ENCODE measurements around the gene PIN4.

PIN4 gene

DNA sequence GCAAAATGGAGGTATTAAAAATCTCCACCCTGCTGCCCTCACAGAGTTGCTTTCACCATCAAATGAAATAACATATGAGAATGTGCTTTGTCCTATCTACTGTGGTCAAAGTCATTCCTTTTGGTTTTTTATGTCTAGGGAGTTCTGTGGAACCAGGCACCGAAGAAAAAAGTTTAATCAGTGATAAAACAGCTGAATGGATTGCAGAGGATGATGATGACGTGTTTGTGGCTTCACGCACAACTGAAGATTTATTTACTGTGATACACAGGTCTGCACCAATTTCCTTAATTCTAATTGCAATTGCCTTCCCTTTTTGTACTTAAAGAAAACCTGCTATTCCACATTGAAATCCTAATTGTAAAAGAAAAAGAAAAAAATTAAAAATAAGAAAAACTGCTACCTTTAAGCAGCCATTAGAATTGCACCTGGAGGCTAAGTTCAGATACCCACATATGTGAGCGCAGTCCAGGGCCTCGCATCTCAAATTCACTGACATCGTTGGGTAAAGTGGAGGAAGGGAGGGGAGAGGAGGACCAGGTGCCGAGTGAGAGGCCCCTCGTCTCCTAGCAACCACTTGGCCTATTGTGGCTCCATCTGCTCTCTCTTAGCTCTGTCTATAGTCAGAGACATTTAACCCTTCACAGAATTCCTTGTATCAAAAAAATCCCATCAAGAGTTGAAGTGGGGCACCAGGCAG, 39.3 kb upstream of the PIN4 start:
- Histone ChIP-seq H3K9ac (ENCODE audit: low read depth, low read length, poor library complexity, severe bottlenecking) (no peak overlapping the region), H4K20me1 (ENCODE audit: insufficient read depth, low read length, poor library complexity, severe bottlenecking) (no peaks in the 10 kb centered on the region), H3F3A (ENCODE audit: low read depth) (no peaks in the 10 kb centered on the region), H2AFZ (ENCODE audit: low read length) (no peak overlapping the region), H3K4me3 (ENCODE audit: low read length, poor library complexity, severe bottlenecking) (no peak overlapping the region), H3K4me2 (ENCODE audit: low read depth, low read length, poor library complexity, severe bottlenecking) (no peak overlapping the region), H3K4me1 (ENCODE audit: insufficient read depth, low read length, poor library complexity, severe bottlenecking) (peaks cover 4% of the 10 kb centered on the region), H3K79me2 (ENCODE audit: insufficient read depth, low read length) (no peaks in the 10 kb centered on the region), H3K36me3 (ENCODE audit: insufficient read depth, low read length) (peaks cover 4% of the 10 kb centered on the region; the same call in 1 of the 2 replicates), H3K9me3 (ENCODE audit: insufficient read depth, low read depth, low read length) (no peaks in the 10 kb centered on the region), H3K27me3 (ENCODE audit: insufficient read depth, low read length, poor library complexity, severe bottlenecking) (peaks cover 18% of the 10 kb centered on the region), H3K9me2 (replicated peaks; ENCODE audit: low read depth, low read length) (no peaks in the 10 kb centered on the region)
- no peak for TF ChIP-seq EZH2phosphoT487 (IDR thresholded peaks at IDR 0.05; ENCODE audit: borderline replicate concordance)
- TF ChIP-seq, protein P1, sequence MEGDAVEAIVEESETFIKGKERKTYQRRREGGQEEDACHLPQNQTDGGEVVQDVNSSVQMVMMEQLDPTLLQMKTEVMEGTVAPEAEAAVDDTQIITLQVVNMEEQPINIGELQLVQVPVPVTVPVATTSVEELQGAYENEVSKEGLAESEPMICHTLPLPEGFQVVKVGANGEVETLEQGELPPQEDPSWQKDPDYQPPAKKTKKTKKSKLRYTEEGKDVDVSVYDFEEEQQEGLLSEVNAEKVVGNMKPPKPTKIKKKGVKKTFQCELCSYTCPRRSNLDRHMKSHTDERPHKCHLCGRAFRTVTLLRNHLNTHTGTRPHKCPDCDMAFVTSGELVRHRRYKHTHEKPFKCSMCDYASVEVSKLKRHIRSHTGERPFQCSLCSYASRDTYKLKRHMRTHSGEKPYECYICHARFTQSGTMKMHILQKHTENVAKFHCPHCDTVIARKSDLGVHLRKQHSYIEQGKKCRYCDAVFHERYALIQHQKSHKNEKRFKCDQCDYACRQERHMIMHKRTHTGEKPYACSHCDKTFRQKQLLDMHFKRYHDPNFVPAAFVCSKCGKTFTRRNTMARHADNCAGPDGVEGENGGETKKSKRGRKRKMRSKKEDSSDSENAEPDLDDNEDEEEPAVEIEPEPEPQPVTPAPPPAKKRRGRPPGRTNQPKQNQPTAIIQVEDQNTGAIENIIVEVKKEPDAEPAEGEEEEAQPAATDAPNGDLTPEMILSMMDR (conservative IDR thresholded peaks at IDR 0.05; ENCODE audit: low read length), result no peak

DNA sequence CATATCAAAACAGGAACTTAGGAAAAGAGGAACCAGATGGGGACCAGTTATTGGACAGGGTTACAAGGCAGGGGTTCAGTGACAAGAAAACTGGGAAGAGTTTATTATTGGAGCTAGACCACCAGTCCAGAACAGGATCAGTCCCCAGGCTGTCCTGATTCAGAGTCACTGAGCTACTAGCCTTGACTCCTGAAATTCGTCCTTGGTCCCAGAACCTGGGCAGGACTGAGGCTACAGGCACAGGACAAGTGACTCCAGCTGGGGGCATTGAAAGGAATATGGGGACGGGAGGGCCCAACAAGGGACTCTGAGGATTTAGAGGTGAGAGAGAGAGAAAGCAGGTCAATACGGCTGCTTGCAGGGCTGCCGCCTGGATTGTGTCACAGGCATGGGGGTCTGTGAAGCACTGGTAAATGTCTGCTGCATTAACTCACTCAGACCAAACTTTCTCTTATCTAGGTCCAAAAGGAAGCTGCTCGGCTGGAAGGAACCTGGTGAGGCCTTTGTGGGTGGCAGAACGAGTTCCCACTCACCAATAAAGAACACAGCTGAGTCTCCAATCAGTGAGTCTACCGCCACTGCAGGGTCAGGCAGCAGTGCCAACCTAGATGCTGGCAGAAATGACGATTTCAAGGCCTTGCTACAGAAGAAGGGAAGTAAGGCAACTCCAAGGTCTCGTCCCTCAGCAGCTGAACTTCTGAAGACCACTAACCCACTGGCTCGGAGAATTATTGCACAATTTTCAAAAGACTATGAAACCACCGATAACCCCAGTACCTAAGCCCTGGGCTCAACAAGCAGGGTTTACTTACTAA, 38.6 kb upstream of the PIN4 start:
- H3F3A ChIP-seq (ENCODE audit: low read depth), result no peaks in the 10 kb centered on the region
- no peaks in the 10 kb centered on the region for H3K79me2 ChIP-seq (ENCODE audit: insufficient read depth, low read length)
- H3K4me2 ChIP-seq (ENCODE audit: low read depth, low read length, poor library complexity, severe bottlenecking), result no peak overlapping the region
- no peaks in the 10 kb centered on the region for H3K9me2 ChIP-seq (replicated peaks; ENCODE audit: low read depth, low read length)
- TF ChIP-seq EZH2phosphoT487 (IDR thresholded peaks at IDR 0.05; ENCODE audit: borderline replicate concordance), result no peak
- TF ChIP-seq, protein P1 (conservative IDR thresholded peaks at IDR 0.05; ENCODE audit: low read length), result no peak
- H4K20me1 ChIP-seq (ENCODE audit: insufficient read depth, low read length, poor library complexity, severe bottlenecking), result no peaks in the 10 kb centered on the region
- no peaks in the 10 kb centered on the region for H3K9me3 ChIP-seq (ENCODE audit: insufficient read depth, low read depth, low read length)
- H3K4me1 ChIP-seq (ENCODE audit: insufficient read depth, low read length, poor library complexity, severe bottlenecking), result peaks cover 4% of the 10 kb centered on the region
- H3K36me3 ChIP-seq (ENCODE audit: insufficient read depth, low read length), result peaks cover 4% of the 10 kb centered on the region; the same call in 1 of the 2 replicates
- H3K27me3 ChIP-seq (ENCODE audit: insufficient read depth, low read length, poor library complexity, severe bottlenecking), result peaks cover 26% of the 10 kb centered on the region
- H3K9ac ChIP-seq (ENCODE audit: low read depth, low read length, poor library complexity, severe bottlenecking), result no peak overlapping the region
- no peak overlapping the region for H3K4me3 ChIP-seq (ENCODE audit: low read length, poor library complexity, severe bottlenecking)
- H2AFZ ChIP-seq (ENCODE audit: low read length), result no peak overlapping the region

DNA sequence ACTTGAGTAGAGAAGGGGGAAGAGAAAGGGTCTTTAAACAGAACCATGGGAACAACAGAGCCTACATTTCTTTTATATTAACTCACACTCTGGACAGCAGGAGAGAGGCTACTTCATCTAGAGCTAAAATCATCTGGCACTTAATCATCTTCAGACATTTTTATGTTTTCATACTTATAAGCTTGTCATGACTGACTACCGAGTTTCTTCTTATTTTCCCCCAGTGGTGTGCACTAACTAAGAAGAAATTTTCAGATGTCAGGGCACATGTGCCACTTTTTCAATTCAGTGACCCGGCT, 38.0 kb upstream of the PIN4 start:
- Histone ChIP-seq H3K4me2 (ENCODE audit: low read depth, low read length, poor library complexity, severe bottlenecking) (no peak overlapping the region), H3F3A (ENCODE audit: low read depth) (no peaks in the 10 kb centered on the region), H3K4me1 (ENCODE audit: insufficient read depth, low read length, poor library complexity, severe bottlenecking) (peaks cover 4% of the 10 kb centered on the region), H3K36me3 (ENCODE audit: insufficient read depth, low read length) (peaks cover 4% of the 10 kb centered on the region; the same call in 1 of the 2 replicates), H4K20me1 (ENCODE audit: insufficient read depth, low read length, poor library complexity, severe bottlenecking) (no peaks in the 10 kb centered on the region), H2AFZ (ENCODE audit: low read length) (no peak overlapping the region), H3K27me3 (ENCODE audit: insufficient read depth, low read length, poor library complexity, severe bottlenecking) (peaks cover 29% of the 10 kb centered on the region), H3K9me2 (replicated peaks; ENCODE audit: low read depth, low read length) (no peaks in the 10 kb centered on the region), H3K9me3 (ENCODE audit: insufficient read depth, low read depth, low read length) (no peaks in the 10 kb centered on the region), H3K9ac (ENCODE audit: low read depth, low read length, poor library complexity, severe bottlenecking) (no peak overlapping the region), H3K79me2 (ENCODE audit: insufficient read depth, low read length) (no peaks in the 10 kb centered on the region), H3K4me3 (ENCODE audit: low read length, poor library complexity, severe bottlenecking) (no peak overlapping the region)
- TF ChIP-seq, protein P1 (conservative IDR thresholded peaks at IDR 0.05; ENCODE audit: low read length), result no peak
- no peak for TF ChIP-seq EZH2phosphoT487 (IDR thresholded peaks at IDR 0.05; ENCODE audit: borderline replicate concordance)
